Left ventricle myocardium inferior (tissue), 1 donor: ENCODE measurements around the gene PLEKHA6. TPM values are rescaled to one million over a fixed set of nuclear protein-coding genes. Genes with fewer than 3 reads are reported as not detected.
A peak's percentile ranks its signal among the peaks of the same experiment; 100 is the strongest.

Source experiments
- DNase-seq: peaks from one replicate; pipeline ENCODE4 v3.0.0-alpha.2; 2020
- H3K27ac ChIP-seq: fragments of 200-600 bp; replicated peaks from 2 replicates; pipeline ENCODE4 v1.8.0; 2021
- H3K27me3 ChIP-seq: fragments of 200-600 bp; 2 replicates; pipeline ENCODE4 v1.8.0; 2021; ENCODE audit warnings: low read depth
- H3K36me3 ChIP-seq: fragments of 200-600 bp; 2 replicates; pipeline ENCODE4 v1.8.0; 2021
- H3K4me1 ChIP-seq: fragments of 200-600 bp; 2 replicates; pipeline ENCODE4 v1.8.0; 2021
- H3K4me3 ChIP-seq: fragments of 200-600 bp; 2 replicates; pipeline ENCODE4 v1.8.0; 2021; ENCODE audit warnings: mild to moderate bottlenecking, moderate library complexity
- H3K9me3 ChIP-seq: fragments of 200-600 bp; replicated peaks from 2 replicates; pipeline ENCODE4 v1.8.0; 2021
- intact Hi-C: fragments of 100-400 bp; cut with micrococcal nuclease; formaldehyde crosslinking; loops from one replicate; pipeline ENCODE4 v1.11.0; 2022
- total RNA-seq: library from RNA; stranded (reverse); fragmentation: NEBNext Ultra II Directional; extraction: Animal tissue kit (Norgen Biotek cat#: 25700); gene quantifications from one replicate; pipeline ENCODE4 v1.2.1, GENCODE V29; 2021
- TF ChIP-seq, protein P1 (sequence below): fragments of 200-600 bp; IDR thresholded peaks from 2 replicates; pipeline ENCODE4 v1.8.0; 2021; ENCODE audit warnings: antibody characterized with exemption, mild to moderate bottlenecking, borderline replicate concordance
- donor health status: DM: no; HTN: yes; CAD: no; lungs with severe emphysema.

The PLEKHA6 gene
- total RNA-seq, 1 donor from 2014 or later = 28.8 TPM

DNA sequence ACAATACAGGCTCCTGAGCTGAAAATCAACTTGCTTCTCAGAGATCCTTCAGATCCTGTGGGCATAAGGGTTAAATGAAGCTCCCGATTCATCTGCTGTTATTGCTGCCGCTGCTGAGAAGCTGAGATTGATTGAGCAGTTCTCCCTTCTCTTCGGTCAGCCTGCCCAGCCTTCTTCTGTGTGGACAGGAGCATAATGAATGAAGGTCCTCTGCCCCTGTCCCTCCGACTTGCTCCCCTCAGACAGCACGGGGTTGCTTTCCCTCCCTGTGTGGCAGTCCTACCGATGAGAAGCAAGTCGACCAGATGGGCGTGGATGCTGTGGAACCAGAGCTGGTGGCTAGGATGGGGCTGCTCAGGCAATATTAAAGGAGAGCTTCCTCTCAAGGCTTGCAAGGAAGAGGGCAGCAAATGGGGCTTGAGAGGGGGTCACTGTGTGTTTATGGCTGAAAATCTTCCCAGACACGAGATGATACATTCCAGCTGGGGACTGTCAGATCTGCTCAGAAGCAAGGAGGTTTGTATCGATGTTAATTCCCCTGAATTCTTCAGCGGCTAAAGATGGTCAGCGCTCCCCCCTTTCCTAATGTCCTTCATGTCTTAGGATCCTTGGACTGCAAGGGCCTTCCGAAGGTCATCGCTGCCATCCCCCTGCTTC, 82.0 kb downstream of the PLEKHA6 start:
- Histone ChIP-seq H3K4me3 (no peak overlapping the region), H3K27ac (no peak overlapping the region), H3K9me3 (no peaks in the 10 kb centered on the region), H3K36me3 (peaks cover 19% of the 10 kb centered on the region), H3K4me1 (peaks cover 76% of the 10 kb centered on the region), H3K27me3 (no peaks in the 10 kb centered on the region)
- DNase-seq = no peak
- intact Hi-C loops = no loop called here
- TF ChIP-seq, protein P1, sequence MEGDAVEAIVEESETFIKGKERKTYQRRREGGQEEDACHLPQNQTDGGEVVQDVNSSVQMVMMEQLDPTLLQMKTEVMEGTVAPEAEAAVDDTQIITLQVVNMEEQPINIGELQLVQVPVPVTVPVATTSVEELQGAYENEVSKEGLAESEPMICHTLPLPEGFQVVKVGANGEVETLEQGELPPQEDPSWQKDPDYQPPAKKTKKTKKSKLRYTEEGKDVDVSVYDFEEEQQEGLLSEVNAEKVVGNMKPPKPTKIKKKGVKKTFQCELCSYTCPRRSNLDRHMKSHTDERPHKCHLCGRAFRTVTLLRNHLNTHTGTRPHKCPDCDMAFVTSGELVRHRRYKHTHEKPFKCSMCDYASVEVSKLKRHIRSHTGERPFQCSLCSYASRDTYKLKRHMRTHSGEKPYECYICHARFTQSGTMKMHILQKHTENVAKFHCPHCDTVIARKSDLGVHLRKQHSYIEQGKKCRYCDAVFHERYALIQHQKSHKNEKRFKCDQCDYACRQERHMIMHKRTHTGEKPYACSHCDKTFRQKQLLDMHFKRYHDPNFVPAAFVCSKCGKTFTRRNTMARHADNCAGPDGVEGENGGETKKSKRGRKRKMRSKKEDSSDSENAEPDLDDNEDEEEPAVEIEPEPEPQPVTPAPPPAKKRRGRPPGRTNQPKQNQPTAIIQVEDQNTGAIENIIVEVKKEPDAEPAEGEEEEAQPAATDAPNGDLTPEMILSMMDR = no peak

DNA sequence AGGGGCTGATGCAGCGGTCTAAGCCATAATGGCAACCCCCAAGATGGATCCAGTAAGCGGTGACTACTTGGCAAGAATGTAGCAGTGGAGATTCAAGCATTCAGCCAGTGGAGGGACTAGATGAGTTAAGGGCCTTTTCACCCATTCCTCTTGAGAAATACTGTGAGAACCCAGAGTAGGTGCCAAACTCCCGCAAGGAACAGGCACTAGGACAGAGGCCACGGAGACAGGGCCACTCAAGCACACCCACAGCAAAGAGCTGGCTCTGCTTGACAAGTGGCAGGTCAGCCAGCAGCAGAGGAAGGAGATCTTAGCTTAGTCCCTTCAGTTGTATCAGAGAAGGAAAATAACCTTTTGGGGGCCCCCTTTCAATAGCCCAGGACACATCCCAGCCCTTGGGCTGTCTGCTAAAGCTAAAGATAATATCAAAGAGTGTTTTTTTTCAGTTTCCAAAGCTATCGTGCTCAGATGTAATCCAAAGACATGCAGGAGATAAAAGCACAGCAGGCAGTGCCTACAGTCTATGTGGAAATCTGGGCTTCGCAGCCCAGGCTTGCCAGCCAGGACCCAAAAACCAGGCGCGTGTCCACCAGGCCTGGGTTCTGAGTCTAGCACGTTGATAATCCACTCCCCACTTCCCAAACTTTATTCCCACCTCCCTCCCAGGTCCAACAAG, 83.9 kb downstream of the PLEKHA6 start:
- intact Hi-C loops = no loop called here
- peaks cover 61% of the 10 kb centered on the region for H3K4me1 ChIP-seq
- no peaks in the 10 kb centered on the region for H3K9me3 ChIP-seq
- H3K36me3 ChIP-seq = peaks cover 36% of the 10 kb centered on the region
- H3K27me3 ChIP-seq = no peaks in the 10 kb centered on the region
- TF ChIP-seq, protein P1 = no peak
- no peak for DNase-seq
- H3K27ac ChIP-seq = peak overlapping the region; percentile 46
- no peak overlapping the region for H3K4me3 ChIP-seq

DNA sequence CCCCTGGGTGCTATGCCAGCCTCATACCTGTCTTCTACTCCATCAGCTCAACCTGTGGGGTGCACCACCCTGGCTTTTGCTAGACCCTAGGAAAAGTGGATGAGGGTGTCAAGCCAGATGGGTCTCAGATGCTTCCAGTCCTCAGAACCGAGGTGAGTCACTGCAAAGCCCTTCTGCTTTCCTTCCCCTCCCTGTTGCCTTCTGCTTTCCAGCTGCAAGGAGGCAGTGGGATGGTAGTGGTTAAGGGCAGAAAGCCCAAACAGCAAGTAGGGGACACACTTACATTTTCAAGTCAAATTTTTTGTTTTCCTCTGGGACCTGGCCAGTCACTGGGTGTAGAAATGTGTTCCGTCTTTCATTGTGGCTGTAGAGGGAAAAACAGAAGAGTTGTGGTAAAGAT, 85.3 kb downstream of the PLEKHA6 start:
- no peak overlapping the region for H3K27ac ChIP-seq
- H3K4me3 ChIP-seq = no peak overlapping the region
- no peaks in the 10 kb centered on the region for H3K9me3 ChIP-seq
- intact Hi-C loops = no loop called here
- peaks cover 49% of the 10 kb centered on the region for H3K36me3 ChIP-seq
- peaks cover 47% of the 10 kb centered on the region for H3K4me1 ChIP-seq
- no peak for DNase-seq
- TF ChIP-seq, protein P1 = no peak
- H3K27me3 ChIP-seq = no peaks in the 10 kb centered on the region

DNA sequence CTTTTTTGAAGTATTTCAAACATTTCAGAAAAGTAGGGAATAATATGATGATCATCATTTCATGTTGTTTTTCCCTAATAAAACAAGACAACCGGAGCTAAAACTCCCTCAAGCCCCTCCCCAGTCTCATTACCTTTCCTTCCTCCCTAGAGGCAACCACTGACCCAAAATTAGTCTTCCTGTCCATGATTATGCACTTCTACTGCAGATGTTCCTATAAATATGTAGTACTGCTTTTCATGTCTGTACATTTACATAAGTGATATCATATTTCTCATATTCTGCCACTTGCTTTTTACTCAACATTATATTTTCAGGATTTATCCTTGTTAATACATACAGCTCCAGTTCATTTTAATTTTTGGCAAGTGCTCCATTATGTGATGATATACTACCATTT, 87.2 kb downstream of the PLEKHA6 start:
- Histone ChIP-seq H3K4me3 (no peak overlapping the region), H3K9me3 (no peaks in the 10 kb centered on the region), H3K36me3 (peaks cover 59% of the 10 kb centered on the region), H3K4me1 (peaks cover 32% of the 10 kb centered on the region), H3K27me3 (no peaks in the 10 kb centered on the region), H3K27ac (no peak overlapping the region)
- intact Hi-C loops = no loop called here
- TF ChIP-seq, protein P1 = no peak
- no peak for DNase-seq

DNA sequence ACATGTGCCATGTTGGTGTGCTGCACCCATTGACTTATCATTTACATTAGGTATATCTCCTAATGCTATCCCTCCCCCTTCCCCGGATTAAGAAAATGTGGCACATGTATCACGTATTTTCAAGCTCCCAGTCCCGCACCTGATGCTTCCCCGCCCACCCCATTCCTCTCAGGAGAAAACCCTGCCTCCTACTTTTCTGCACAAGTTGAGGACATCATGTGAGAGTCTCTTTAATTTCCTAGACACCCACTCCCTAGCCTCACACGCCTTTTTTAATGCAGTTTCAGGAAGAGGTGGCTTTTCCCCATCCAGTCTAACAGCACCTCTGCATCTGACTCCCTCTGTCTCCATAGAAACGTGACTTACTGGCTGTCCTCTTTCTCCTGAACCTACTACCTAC, 87.8 kb downstream of the PLEKHA6 start:
- intact Hi-C loops = no loop called here
- peaks cover 30% of the 10 kb centered on the region for H3K4me1 ChIP-seq
- no peak for DNase-seq
- H3K36me3 ChIP-seq = peaks cover 63% of the 10 kb centered on the region
- H3K27me3 ChIP-seq = no peaks in the 10 kb centered on the region
- no peak overlapping the region for H3K27ac ChIP-seq
- TF ChIP-seq, protein P1 = no peak
- no peaks in the 10 kb centered on the region for H3K9me3 ChIP-seq
- no peak overlapping the region for H3K4me3 ChIP-seq
